A549 (cell line): ENCODE results near the gene CAMKMT.

Source experiments
- CEBPB ChIP-seq, 2 experiments: fragments of >200 bp in 1 of 2; sonication (Bioruptor Twin) in 1 of 2; formaldehyde crosslinking in 1 of 2; IDR thresholded peaks; 2 replicates each; pipeline ENCODE4 v1.6.1; 2012 to 2016
- CHD2 ChIP-seq: fragments of 150-350 bp; IDR thresholded peaks from 2 replicates; pipeline ENCODE4 v1.6.1; 2014; ENCODE audit warnings: low read length; ENCODE audit not compliant: partially characterized antibody
- ELK1 ChIP-seq: fragments of 150-350 bp; IDR thresholded peaks from 2 replicates; pipeline ENCODE4 v1.6.1; 2014; ENCODE audit warnings: low read depth, mild to moderate bottlenecking, low read length
- HOXA7 ChIP-seq: fragments of 250-450 bp; sonication (Bioruptor Pico); IDR thresholded peaks from 2 replicates; pipeline ENCODE4 v1.5.0; 2020; ENCODE audit warnings: mild to moderate bottlenecking, moderate library complexity
- JUN ChIP-seq, 2 experiments: fragments of >200 bp; sonication (Bioruptor Twin); formaldehyde crosslinking; IDR thresholded peaks; 2 replicates in 1 of 2; 3 replicates in 1 of 2; pipeline ENCODE4 v1.6.1; 2016 to 2017
- KDM5A ChIP-seq: fragments of 200-600 bp; sonication (generic); IDR thresholded peaks from 2 replicates; pipeline ENCODE4 v1.6.1; 2016; ENCODE audit warnings: antibody characterized with exemption, mild to moderate bottlenecking
- MAFK ChIP-seq: fragments of 450-650 bp; IDR thresholded peaks from 2 replicates; pipeline ENCODE4 v1.6.1; 2014; ENCODE audit not compliant: partially characterized antibody
- MAX ChIP-seq: IDR thresholded peaks from 2 replicates; pipeline ENCODE4 v1.6.1; 2012
- POLR2A ChIP-seq: IDR thresholded peaks from 2 replicates; pipeline ENCODE4 v1.6.1; 2012; ENCODE audit warnings: mild to moderate bottlenecking, low read length
- RAD21 ChIP-seq, 2 experiments: fragments of >200 bp in 1 of 2; sonication (Bioruptor Twin) in 1 of 2; formaldehyde crosslinking in 1 of 2; IDR thresholded peaks in 1 of 2; conservative IDR thresholded peaks in 1 of 2; 2 replicates in 1 of 2; 3 replicates in 1 of 2; pipeline ENCODE4 v1.6.1; 2012 to 2018; ENCODE audit warnings: inconsistent platforms in 1 of 2
- RFX5 ChIP-seq: fragments of 450-650 bp; IDR thresholded peaks from 2 replicates; pipeline ENCODE4 v1.7.1; 2014; ENCODE audit warnings: antibody characterized with exemption, mild to moderate bottlenecking, moderate library complexity
- SMC3 ChIP-seq: fragments of >200 bp; sonication (Bioruptor Twin); formaldehyde crosslinking; IDR thresholded peaks from 3 replicates; pipeline ENCODE4 v1.6.1; 2018; ENCODE audit warnings: inconsistent platforms
- TF ChIP-seq, protein P1 (sequence below): fragments of >200 bp; sonication (Bioruptor Twin); formaldehyde crosslinking; IDR thresholded peaks from 3 replicates; pipeline ENCODE4 v1.5.1; 2016
- TF ChIP-seq, protein P2 (sequence below): fragments of 200-600 bp; sonication (generic); IDR thresholded peaks from 2 replicates; pipeline ENCODE4 v1.6.1; 2016; ENCODE audit warnings: antibody characterized with exemption, mild to moderate bottlenecking, moderate library complexity

- TF ChIP-seq MAX (no peak), RFX5 (no peak), CHD2 (no peak), POLR2A (no peak), CEBPB (IDR thresholded peaks at IDR 0.05) (no peak), HOXA7 (CRISPR knock-in tag) (no peak), JUN (IDR thresholded peaks at IDR 0.05) (no peak), SMC3 (no peak), KDM5A (no peak), MAFK (no peak), RAD21 (conservative IDR thresholded peaks at IDR 0.05 in 1 of 2, IDR thresholded peaks at IDR 0.05 in 1 of 2) (no peak), ELK1 (no peak)
- TF ChIP-seq, protein P1, sequence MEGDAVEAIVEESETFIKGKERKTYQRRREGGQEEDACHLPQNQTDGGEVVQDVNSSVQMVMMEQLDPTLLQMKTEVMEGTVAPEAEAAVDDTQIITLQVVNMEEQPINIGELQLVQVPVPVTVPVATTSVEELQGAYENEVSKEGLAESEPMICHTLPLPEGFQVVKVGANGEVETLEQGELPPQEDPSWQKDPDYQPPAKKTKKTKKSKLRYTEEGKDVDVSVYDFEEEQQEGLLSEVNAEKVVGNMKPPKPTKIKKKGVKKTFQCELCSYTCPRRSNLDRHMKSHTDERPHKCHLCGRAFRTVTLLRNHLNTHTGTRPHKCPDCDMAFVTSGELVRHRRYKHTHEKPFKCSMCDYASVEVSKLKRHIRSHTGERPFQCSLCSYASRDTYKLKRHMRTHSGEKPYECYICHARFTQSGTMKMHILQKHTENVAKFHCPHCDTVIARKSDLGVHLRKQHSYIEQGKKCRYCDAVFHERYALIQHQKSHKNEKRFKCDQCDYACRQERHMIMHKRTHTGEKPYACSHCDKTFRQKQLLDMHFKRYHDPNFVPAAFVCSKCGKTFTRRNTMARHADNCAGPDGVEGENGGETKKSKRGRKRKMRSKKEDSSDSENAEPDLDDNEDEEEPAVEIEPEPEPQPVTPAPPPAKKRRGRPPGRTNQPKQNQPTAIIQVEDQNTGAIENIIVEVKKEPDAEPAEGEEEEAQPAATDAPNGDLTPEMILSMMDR = no peak
- TF ChIP-seq, protein P2, sequence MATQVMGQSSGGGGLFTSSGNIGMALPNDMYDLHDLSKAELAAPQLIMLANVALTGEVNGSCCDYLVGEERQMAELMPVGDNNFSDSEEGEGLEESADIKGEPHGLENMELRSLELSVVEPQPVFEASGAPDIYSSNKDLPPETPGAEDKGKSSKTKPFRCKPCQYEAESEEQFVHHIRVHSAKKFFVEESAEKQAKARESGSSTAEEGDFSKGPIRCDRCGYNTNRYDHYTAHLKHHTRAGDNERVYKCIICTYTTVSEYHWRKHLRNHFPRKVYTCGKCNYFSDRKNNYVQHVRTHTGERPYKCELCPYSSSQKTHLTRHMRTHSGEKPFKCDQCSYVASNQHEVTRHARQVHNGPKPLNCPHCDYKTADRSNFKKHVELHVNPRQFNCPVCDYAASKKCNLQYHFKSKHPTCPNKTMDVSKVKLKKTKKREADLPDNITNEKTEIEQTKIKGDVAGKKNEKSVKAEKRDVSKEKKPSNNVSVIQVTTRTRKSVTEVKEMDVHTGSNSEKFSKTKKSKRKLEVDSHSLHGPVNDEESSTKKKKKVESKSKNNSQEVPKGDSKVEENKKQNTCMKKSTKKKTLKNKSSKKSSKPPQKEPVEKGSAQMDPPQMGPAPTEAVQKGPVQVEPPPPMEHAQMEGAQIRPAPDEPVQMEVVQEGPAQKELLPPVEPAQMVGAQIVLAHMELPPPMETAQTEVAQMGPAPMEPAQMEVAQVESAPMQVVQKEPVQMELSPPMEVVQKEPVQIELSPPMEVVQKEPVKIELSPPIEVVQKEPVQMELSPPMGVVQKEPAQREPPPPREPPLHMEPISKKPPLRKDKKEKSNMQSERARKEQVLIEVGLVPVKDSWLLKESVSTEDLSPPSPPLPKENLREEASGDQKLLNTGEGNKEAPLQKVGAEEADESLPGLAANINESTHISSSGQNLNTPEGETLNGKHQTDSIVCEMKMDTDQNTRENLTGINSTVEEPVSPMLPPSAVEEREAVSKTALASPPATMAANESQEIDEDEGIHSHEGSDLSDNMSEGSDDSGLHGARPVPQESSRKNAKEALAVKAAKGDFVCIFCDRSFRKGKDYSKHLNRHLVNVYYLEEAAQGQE = no peak
Observed at GRCh38 chr2:44515416-44515815, 153.7 kb downstream of the CAMKMT start.
